HL-60/S4 treated with retinoic acid at 250 ng/mL for 4 days and 3 days (cell line): ENCODE data around the gene PHPT1.

ENCODE experiments used
- in situ Hi-C: fragments of 300-500 bp; cut with MboI; formaldehyde crosslinking; loops from 2 replicates; pipeline ENCODE4 v1.7.0; 2022; ENCODE audit warnings: low sequenced_read_pairs

PHPT1 gene

DNA sequence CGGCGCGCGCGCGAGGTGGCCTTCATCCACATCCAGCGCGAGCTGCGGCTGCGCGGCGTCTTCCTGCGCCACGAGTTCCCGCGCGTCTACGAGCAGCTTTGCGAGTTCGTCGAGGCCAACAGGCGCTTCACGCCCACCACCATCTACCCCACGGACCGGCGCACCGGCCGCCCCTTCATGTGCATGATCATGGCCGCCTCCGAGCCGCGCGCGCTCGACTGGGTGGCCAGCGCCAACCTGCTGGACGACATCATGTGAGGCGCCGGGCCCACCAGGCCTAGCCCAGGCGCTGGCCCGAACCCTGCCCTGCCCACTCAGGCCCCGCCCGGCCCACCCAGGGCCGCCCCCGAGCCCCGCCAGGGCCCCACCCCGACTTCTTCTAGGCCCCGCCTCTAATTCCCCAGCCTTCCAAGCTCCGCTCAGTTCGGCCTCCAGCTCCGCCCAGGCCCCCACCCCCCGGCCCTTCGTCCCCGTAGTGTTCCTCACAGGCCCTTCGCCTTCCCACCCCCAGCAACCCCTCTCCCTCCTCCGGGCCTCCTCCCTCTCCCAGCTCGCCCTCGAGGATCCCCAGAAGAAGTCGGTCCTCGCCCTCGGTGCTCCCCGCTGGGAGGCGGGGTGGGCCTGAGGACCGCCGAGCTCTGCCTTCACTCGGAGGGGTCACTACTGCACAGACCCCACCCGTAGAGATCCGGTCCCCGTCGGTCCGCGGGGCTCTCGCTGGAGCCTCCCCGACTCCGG is 2.0 kb upstream of the PHPT1 start:
- in situ Hi-C loops = no loop called here

DNA sequence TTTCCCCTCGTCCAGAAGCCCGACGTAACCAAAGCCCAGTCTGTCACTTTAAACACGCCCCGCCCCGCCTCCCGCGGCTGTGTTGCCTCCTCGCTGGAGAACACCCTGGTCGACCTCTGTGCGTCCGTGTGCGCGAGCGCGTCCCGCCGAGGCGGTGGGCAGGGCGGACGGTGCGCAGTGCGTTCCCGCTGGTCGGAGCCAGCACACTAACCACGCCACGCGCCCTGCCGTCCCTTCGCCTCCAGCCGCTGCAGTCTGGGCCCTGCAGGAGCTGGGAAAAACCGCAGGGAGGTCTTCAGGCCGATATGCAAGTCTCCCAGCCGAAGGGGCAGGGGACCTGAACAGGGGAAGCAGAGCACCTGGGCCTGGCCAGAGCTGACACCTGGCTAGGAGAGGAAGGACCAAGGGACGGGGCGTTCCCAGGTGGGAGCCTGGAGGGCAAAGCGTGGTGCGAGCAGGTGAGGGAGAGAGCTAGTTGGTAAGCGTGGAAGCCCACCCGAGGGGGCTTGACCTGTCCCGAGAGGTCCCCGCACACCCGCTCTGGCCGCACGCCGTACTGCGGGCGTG is 1.3 kb upstream of the PHPT1 start:
- in situ Hi-C loops = no loop called here

DNA sequence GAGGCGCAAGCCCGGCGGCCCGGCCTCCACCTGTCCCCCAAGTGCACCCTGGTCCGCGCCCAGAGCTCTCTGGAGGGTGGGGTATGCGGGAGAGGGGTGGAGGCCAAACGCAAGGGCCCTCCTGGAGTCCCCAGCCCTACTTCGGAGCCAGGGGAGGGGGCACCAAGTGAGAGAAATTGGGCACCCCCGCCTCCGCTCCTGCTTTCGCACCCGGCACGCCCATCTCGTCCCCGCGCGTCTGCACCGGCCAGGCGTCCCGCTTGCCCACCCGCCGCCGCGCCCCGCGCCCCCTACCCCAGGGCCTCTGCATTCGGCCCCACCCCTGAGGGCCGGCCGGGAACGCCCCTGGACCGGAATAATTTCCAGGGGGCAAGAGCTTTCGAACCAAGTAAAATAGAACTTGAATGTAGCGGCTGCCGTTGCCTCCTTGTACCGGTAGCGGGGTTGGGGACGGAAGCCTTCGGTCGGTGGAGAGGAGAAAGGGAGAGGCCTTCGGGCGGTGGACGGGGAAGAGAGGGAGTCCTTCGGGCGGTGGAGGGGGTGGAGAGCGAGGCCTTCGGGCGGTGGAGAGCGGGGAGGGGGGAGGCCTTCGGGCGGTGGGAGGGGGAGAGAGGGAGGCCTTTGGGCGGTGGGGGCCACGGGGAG is 694 bp upstream of the PHPT1 start:
- in situ Hi-C loops = no loop called here

DNA sequence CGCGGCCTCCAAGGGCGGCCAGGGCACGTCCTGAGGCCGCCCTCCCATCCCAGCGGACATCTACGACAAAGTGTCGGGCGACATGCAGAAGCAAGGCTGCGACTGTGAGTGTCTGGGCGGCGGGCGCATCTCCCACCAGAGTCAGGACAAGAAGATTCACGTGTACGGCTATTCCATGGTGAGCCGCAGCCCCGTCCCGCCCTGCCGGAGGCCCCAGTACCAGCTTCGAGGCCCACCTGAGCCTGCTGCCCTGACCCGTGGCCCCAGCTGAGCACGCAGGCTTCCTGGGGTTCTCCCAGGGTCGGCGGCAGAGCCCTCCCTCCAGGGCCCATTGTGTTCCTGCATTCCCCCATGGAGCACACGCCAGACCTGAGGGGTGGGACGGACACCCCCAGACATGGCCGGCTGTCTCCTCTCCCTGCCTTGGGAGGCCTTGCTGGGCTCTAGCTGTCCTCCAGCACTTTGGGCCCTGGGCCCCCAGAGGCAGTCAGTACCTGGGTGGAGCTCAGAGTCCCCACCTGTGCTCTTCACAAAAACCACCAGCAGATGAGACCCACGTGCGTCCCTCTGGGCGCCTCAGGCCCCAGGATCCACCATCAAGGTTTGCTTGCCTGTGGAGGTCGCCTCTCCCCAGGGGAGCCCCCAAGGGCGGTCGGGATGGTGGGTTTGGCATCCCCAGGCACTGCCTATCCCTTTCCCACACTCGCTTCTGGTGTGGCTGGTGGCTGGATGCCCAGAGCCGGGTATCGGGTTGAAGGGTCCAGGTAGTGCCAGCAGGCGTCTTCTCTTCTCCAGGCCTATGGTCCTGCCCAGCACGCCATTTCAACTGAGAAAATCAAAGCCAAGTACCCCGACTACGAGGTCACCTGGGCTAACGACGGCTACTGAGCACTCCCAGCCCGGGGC is 1.0 kb downstream of the PHPT1 start:
- in situ Hi-C loops = no loop called here

DNA sequence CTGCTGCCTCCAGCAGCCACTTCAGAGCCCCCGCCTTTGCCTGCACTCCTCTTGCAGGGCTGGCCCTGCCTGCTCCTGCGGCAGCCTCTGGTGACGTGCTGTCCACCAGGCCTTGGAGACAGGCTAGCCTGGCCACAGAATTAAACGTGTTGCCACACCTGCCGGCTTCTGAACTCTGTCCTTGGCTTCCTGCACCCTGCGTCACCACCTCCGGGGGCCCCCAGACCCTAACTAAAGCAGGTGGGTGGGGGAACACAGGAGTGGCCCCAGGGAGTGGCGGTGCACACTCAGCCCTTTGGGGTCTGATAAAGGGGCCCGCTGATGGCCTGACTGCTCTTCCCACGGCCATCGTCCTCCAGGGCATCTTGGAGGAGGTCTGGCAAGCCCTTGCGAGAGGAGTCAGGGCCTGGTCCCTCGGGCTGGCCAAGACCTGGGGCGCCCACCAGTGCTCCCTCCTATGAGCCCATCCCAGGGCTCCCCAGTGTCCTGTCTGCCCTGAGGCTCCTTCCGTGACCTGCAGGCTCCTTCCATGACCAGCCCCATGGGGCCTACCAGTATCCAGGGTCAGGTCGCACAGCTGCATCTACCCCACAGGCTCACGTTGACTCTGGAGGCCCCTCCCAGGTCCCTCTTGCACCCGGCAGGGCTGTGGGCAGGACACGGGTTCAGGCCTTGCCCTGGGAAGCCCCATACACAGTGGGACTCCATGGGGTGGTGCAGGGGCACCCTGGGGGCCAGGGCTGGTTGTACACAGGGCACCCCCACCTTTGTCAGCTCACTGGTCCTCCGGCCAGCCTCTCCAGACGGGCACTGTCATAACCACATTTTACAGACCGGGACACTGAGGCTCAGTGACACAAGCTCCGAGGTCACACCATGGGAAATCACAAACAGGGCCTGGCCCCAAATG is 1.9 kb downstream of the PHPT1 start:
- in situ Hi-C loops = no loop called here

DNA sequence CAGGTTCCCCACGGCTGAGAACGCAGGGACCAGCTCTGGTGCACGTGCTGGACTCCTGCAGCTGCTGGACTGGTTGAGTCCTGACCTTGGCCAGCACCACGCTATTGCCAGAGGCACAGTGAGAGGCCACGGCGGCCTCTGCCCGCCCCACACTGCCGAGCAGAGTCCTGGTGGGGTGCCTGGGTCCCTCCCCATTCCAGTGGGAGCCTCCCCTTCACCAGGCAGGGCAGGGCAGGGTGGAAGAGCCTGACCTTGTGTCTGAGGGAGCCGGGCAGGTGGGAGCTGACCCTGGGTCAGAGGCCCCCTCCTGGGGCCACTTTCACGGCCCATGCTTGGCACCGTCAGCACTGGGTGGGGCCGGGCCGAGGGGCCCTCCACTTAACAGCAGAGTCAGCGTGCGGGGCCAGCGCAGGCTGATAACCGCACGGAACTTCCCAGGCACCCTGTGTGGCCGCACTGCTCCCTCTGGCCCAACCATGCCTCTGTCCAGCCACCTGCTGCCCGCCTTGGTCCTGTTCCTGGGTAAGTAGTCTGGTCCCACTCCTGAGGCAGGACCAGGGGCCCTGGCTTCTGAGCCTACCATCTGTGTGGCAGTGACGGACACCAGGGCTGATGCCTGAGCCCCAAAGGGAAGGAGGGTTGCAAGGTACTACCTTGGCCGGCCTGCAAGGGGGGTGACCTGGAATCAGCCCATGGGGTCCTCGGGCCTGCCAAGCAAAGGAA is 2.9 kb downstream of the PHPT1 start, which contains the start of gene MAMDC4:
TSS of gene MAMDC4 (plus strand) at position 406 of the 723 bp plus-strand sequence. CDS start at position 477, 71 bp downstream.
- in situ Hi-C loops = no loop called here

DNA sequence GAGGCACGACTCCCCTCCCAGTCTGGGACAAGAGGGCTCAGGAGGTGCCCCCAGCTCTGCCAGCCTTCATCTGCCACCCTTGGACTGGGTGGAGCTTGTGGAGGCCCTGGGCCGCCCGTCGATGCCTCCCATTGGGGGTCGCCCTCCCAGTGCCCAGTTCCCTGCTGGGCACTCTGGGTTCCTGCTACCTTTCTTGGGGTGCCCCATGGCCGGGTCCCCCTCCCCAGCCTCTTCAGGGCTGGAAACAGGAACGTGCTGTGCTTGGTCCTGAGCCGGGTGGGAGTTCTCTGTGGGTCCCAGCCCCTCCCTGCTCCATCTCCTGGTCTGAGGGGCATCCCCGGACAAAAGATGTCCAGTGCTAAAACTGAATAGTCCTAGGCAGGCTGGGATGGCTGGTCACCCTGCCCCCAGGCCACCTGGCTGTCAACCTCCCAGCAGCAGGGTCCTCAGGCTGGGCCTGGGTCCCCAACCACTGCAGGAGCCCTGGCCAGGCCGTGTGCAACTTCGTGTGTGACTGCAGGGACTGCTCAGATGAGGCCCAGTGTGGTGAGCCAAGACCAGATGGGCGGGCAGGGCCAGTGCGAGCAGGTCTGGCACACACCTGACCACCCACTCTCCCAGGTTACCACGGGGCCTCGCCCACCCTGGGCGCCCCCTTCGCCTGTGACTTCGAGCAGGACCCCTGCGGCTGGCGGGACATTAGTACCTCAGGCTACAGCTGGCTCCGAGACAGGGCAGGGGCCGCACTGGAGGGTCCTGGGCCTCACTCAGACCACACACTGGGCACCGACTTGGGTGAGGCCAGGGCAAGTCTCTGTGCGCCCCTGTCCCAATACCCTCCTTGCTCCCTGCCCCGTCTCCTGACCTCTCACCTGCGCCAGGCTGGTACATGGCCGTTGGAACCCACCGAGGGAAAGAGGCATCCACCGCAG is 3.7 kb downstream of the PHPT1 start:
- in situ Hi-C loops = no loop called here

DNA sequence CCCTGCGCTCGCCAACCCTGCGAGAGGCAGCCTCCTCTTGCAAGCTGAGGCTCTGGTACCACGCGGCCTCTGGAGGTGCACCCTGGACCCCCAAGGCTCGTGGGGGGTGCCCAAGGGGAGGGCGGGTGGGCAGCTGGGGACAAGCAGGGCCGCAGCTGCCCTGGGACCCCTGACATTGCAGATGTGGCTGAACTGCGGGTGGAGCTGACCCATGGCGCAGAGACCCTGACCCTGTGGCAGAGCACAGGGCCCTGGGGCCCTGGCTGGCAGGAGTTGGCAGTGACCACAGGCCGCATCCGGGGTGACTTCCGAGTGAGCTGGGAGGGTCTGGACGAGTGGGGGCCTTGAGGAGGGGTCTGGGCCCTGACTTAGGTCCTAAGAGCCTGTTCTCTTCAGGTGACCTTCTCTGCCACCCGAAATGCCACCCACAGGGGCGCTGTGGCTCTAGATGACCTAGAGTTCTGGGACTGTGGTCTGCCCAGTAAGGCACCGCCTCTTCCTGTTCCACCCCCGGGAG is 4.4 kb downstream of the PHPT1 start:
- in situ Hi-C loops = no loop called here

DNA sequence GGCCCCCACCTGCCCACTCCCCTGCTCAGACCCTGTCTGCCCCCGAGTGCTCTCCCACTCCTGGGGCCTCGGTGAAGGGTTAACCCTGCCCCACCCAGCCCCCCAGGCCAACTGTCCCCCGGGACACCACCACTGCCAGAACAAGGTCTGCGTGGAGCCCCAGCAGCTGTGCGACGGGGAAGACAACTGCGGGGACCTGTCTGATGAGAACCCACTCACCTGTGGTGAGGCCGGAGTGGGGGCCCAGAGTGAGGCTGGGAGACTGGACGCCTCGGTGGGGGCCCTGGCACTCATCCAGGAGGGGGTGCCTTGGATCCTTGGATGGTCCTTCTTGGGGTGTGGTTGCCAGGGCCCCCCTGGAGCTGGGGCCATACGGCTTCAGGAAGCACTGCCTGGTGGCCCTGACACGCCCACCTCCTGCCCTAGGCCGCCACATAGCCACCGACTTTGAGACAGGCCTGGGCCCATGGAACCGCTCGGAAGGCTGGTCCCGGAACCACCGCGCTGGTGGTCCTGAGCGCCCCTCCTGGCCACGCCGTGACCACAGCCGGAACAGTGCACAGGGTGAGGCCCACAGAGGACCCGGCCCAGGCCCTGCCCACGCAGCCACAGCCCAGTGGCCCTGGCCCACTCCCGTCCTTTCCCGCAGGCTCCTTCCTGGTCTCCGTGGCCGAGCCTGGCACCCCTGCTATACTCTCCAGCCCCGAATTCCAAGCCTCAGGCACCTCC is 5.1 kb downstream of the PHPT1 start:
- in situ Hi-C loops = no loop called here

DNA sequence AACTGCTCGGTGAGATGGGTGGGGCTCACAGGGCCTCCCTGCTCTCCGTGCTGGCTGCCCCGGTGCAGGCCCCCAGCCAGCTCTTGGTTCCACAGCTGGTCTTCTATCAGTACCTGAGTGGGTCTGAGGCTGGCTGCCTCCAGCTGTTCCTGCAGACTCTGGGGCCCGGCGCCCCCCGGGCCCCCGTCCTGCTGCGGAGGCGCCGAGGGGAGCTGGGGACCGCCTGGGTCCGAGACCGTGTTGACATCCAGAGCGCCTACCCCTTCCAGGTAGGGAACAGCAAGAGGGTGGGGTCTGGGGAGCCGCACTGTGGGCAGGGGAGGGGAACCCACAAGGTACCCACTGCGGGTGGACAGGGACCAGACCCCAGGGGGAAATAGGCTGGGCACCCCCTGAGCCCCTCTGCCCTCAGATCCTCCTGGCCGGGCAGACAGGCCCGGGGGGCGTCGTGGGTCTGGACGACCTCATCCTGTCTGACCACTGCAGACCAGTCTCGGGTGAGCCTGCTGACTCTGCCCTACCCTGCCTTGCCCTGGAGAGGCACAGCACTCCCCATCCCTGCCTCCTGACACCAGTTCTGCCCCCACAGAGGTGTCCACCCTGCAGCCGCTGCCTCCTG is 5.7 kb downstream of the PHPT1 start:
- in situ Hi-C loops = no loop called here

DNA sequence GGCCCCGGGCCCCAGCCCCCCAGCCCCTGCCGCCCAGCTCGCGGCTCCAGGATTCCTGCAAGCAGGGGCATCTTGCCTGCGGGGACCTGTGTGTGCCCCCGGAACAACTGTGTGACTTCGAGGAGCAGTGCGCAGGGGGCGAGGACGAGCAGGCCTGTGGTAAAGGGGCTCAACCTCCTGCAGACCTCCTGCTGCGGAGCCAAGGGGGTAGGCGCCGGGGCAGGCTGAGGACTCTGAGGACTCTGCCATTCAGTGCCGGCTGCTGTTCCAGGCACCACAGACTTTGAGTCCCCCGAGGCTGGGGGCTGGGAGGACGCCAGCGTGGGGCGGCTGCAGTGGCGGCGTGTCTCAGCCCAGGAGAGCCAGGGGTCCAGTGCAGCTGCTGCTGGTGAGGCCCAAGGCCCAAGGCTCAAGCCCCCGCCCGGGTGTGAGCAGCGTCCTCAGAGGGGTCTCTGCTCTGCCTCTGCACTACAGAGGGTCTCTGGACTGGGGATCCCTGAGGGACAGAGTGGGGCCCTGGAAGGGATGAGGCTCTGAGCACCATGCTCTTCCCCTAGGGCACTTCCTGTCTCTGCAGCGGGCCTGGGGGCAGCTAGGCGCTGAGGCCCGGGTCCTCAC is 6.4 kb downstream of the PHPT1 start:
- in situ Hi-C loops = no loop called here

DNA sequence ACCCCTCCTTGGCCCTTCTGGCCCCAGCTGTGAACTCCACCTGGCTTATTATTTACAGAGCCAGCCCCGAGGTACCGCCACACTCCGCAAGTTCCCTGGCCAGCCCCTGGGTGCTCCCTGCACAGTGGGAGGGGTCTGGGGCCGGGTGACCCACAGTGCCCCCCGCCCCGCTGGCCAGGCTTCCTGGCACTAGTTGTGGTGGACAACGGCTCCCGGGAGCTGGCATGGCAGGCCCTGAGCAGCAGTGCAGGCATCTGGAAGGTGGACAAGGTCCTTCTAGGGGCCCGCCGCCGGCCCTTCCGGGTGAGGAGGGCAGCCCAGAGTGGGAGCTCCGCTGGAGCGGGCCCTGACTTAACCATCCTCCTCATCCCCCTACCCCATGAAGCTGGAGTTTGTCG is 6.9 kb downstream of the PHPT1 start:
- in situ Hi-C loops = no loop called here

DNA sequence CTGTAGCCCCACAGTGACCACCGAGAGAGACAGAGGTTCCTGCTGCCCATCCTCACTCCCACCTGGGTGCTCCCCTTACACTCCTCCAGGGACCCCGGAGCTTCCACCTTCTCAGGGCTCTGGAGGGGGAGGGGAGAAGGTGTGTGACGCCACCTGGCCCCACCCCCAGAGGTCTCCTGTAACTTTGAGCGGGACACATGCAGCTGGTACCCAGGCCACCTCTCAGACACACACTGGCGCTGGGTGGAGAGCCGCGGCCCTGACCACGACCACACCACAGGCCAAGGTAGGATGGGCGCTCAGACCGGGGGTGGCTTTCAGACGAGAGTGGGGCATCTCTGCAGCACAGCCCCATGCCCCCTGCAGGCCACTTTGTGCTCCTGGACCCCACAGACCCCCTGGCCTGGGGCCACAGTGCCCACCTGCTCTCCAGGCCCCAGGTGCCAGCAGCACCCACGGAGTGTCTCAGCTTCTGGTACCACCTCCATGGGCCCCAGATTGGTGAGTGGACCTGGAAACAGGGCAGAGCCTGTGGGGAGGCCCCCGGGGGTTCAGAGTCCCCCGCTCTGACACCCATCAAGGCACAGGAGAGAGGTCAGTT is 7.4 kb downstream of the PHPT1 start:
- in situ Hi-C loops = no loop called here

DNA sequence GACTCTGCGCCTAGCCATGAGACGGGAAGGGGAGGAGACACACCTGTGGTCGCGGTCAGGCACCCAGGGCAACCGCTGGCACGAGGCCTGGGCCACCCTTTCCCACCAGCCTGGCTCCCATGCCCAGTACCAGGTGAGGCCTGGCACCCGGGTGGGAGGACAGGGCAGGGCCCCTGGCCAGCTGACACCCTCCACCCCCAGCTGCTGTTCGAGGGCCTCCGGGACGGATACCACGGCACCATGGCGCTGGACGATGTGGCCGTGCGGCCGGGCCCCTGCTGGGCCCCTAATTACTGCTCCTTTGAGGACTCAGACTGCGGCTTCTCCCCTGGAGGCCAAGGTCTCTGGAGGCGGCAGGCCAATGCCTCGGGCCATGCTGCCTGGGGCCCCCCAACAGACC is 8.0 kb downstream of the PHPT1 start:
- in situ Hi-C loops = no loop called here

DNA sequence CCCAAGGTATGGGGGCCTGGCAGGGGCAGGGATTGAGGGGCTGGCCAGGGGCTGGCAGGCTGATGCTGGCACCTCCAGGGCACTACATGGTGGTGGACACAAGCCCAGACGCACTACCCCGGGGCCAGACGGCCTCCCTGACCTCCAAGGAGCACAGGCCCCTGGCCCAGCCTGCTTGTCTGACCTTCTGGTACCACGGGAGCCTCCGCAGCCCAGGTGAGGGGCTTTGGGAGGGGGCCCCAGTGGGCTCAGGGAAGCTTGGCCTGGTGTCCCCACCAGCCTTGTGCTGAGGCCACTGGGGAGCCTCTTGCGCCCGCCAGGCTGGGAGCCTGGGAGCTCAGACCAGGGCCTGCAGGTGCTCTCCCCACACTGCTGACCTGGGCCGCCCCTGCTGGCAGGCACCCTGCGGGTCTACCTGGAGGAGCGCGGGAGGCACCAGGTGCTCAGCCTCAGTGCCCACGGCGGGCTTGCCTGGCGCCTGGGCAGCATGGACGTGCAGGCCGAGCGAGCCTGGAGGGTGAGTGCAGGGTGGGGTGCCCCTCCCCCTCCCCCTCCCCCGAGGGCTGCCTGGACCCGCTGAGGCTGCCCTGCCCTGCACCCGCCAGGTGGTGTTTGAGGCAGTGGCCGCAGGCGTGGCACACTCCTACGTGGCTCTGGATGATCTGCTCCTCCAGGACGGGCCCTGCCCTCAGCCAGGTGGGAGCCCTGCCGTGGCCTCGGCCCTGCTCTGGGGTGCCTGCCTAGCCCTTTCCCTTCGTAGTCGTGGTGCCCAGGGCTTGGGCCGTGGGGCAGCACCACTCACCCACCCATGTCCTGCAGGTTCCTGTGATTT is 8.6 kb downstream of the PHPT1 start:
- in situ Hi-C loops = no loop called here
